Daoy (cell line): ENCODE data around the gene RHEX. TPM values are rescaled to one million over a fixed set of nuclear protein-coding genes. Genes with fewer than 3 reads are reported as not detected.
"Not testable (repeated sequence)": the region's sequence is repeated elsewhere in the genome, so short reads cannot be mapped to it uniquely, and the experiment has no call there.

Source experiments
- DNase-seq: peaks from one replicate; pipeline ENCODE4 v3.0.0-alpha.2; 2015; ENCODE audit warnings: low read depth
- total RNA-seq: library from RNA; depleted of rRNA; stranded (reverse); fragments of >200 nt; shearing (Covaris generic); gene quantifications from 2 replicates; pipeline ENCODE4 v1.2.3, GENCODE V29; 2014

Gene RHEX
- total RNA-seq, 1 experiment from 2014 or later: not detected

- no peak for DNase-seq
These were observed 5.9 kb downstream of the RHEX start for GRCh38 chr1:206058927-206059292.

DNA sequence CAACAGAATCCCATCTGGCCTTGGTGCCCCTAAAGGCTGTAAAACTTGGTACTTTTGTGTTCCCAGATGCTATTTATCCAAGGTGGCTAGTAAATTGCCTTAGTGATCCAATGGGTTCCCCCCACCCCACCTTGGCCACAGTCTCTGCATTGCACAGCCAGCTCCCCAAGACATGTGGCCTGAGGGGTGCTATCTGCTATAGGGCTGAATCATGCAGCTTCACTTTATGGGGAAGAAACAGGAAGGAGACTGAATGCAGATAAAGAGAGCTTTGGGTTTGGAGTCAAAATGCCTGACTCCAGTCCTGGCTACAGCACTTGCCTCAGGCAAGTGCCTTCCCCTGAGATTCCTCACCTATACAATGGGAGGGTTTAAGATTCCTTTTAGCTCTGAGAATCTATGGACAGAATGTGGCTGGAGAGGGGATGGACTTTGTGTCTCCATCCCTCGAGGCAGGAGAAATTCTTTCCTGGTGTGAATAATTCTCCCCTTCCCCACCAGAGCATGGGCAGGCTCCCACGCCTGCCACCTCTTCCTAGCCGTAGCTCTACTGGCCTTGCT lies 6.5 kb downstream of the RHEX start:
- no peak for DNase-seq

- DNase-seq: no peak
These were observed 7.9 kb downstream of the RHEX start for GRCh38 chr1:206060844-206061243.

DNA sequence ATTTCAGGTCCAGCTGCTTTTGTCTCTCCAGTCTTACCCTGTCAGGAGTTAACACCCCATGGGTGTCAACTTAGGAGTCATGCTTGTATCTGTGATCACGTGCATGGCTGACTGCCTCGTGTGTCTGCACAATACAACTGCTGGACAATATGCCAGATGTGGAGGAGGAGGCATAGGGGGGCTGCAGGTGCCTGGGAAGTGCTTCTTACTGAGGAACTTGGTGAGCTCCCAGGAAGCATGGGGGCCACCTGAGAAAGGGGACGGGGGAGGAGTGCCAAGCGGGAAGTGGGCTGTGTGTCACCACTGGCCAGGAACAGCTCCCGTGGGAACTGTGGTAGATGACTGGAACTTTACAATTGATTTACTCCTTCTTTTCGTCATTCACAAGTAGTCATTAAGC lies 9.5 kb downstream of the RHEX start:
- peak; percentile 65 for DNase-seq

GRCh38 chr1:206064001-206064400 lies 11.0 kb downstream of the RHEX start:
- DNase-seq: not testable (repeated sequence)

- DNase-seq: not testable (repeated sequence)
These were observed 11.5 kb downstream of the RHEX start for GRCh38 chr1:206064501-206064900.

- no peak for DNase-seq
These were observed 12.7 kb downstream of the RHEX start for GRCh38 chr1:206065547-206066145.

DNA sequence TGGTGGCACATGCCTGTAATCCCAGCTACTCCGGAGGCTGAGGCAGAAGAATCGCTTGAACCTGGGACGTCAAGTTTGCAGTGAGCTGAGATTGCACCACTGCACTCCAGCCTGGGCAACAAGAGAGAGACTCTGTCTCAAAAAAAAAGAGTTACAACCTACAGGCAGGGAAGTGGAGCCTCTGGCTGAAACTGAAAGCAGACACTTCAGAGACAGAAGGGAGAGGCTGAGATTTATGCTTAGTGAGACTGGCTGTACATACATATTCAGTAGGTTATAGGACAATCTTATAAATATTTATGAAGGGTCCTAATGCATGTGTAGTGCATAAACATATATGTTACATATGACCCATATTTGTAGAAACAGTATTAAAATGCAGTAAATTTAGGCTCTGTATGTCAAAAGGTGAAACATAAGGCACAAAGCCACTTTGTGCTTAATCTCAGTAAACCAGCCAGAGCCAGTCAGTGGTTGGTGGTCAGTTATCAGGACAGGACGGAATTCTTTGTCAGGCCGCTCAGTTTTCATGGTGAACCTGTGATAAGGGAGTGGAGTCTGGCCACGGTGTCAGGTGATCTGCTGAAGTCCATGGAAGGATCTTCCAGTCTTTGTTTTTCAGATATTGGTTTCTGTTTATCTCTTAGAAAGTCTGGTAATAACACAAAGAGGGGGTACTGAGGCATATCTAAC lies 13.7 kb downstream of the RHEX start:
- DNase-seq: peak; percentile 11

GRCh38 chr1:206067486-206068227 lies 14.7 kb downstream of the RHEX start:
- DNase-seq: no peak

DNA sequence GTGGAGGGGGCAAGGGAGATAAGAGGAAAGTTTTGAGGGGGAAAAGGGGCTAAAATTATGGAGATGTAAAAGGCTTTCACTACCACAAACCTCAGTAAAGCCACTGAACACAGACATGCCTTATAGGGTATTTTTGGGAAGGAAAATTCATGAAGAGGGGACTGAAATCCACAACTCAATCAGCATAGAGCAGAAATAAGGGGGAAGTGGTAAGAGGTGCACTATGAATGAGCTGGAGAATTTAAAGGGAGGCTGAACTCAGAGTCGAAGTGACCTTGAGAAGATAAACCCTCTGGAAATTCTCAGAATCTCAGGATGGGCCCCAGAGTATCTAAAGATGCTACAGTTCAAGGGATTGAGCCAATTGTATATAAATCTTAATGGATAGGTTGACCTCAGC lies 15.3 kb downstream of the RHEX start:
- DNase-seq: no peak

GRCh38 chr1:206070627-206071304 lies 17.8 kb downstream of the RHEX start:
- no peak for DNase-seq

- DNase-seq: peak; percentile 12
These were observed 21.9 kb downstream of the RHEX start for GRCh38 chr1:206074839-206075238.

DNA sequence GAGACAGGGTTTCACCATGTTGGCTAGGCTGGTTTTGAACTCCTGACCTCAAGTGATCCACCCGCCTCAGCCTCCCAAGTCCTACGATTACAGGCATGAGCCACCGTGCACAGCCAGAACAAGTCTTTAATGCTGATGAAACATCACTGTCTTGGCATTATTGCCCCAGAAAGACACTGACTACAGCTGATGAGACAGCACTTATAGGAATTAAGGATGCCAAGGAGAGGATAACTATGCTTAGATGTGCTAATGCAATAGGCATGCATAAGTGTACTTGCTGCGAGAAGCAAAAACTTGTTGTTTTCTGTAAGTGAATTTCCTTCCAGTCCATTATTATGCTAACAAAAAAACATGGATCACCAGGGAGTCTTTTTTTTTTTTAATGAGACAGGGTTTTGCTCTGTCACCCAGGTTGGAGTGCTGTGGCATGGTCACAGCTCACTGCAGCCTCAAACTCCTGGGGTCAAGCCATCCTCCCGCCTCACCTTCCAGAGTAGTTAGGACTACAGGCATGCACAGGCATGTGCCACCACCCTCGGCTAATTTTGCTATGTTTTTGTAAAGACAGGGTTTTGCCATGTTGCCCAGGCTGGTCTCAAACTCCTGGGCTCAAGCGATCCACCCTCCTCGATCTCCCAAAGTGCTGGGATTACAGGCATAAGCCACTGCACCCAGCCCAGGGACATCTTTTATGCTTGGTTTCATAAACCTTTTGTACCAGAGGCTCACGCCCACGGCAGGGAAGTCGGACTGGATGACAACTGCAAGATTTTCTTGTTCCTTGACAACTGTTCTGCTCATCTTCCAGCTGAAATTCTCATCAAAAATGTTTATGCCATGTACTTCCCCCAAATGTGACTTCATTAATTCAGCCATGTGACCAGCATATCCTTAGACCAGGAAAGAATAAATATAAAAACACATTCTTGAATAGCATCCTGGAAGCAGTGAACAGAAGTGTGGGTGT lies 23.1 kb downstream of the RHEX start:
- DNase-seq: no peak

- DNase-seq: no peak
These were observed 26.2 kb downstream of the RHEX start for GRCh38 chr1:206079135-206079534.

GRCh38 chr1:206080026-206080820 lies 27.2 kb downstream of the RHEX start:
- DNase-seq: no peak

DNA sequence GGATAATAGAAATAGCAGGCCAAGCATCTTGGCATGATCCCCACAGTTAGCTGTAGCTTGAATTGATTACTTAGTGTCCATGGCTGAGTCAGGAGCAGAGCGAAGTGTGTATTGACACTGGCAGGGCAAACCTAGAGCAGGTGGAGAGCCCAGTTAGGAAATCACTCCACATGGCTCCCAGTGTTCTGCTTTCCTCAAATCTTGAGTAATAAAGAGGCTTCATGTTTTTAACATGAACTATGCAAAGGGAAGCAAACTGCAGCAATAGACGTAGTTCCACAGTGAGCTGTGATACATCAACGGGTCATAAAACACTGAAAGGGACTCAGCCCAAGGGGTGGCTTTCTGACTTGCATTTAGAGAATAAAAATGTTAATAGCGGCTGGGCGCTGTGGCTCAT lies 28.9 kb downstream of the RHEX start:
- no peak for DNase-seq

- DNase-seq: no peak
These were observed 30.1 kb downstream of the RHEX start for GRCh38 chr1:206082831-206083695.

DNA sequence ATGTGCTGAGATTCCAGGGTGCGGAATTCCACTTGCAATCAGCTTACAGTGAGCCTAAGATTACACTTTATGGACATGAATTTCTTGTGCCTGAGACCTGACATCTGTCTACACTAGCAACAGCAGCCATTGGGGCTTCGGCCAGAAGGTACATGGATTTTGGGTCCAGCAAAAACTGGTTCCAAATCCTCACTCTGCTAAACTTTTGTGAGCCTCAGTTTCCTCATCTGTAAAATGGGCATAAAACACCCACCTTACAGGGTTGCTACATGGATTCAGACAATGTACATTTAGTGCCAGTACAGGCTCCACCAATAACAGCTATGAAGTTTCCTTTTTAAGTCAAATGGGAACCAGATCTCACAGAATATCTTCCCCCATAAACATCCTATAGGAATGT lies 30.8 kb downstream of the RHEX start:
- DNase-seq: no peak

GRCh38 chr1:206087091-206087490 lies 34.1 kb downstream of the RHEX start:
- no peak for DNase-seq
